ENCODE data around the gene HIBCH. TPM values are rescaled to one million over a fixed set of nuclear protein-coding genes. Genes with fewer than 3 reads are reported as not detected.
"Not testable (repeated sequence)": the region's sequence is repeated elsewhere in the genome, so short reads cannot be mapped to it uniquely, and the experiment has no call there.

HIBCH gene
- total RNA-seq, 2 donors from 2014 or later, result 31.4 to 34.4 TPM

DNA sequence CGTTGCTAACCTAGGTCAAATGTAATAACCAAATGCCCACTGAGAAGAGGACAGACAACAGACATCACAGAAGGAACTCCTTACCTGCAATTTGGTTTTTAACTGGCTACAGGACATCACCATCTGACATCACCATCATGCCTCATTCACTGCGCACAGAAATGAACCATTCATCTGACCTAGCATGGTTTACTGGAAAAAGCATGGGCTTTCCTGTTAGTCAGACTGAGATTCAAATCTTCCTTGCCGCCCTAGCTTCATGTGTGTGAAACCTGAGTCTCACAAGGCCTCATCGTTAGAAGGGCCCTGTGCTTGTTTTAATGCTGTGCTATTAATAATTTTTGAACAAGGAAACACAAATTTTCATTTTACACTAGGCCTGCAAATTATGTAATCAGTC, 1.1 kb upstream of the HIBCH start:
- ATAC-seq (ENCODE audit: insufficient number of reproducible peaks, low FRiP score, low read depth) (no peak), DNase-seq (ENCODE audit: low spot score) (no peak)
- Histone ChIP-seq H3K36me3 (no peaks in the 10 kb centered on the region), H3K27ac (peak overlapping the region; percentile 75 to 78), H3K4me1 (ENCODE audit: control insufficient read depth in 1 of 2, low read depth in 2 of 2) (peaks cover 13 to 29% of the 10 kb centered on the region in 2 donors), H3K4me3 (no peak overlapping the region), H3K27me3 (replicated peaks; ENCODE audit: insufficient read depth) (no peaks in the 10 kb centered on the region), H3K9me3 (no peaks in the 10 kb centered on the region)
- TF ChIP-seq, protein P1, sequence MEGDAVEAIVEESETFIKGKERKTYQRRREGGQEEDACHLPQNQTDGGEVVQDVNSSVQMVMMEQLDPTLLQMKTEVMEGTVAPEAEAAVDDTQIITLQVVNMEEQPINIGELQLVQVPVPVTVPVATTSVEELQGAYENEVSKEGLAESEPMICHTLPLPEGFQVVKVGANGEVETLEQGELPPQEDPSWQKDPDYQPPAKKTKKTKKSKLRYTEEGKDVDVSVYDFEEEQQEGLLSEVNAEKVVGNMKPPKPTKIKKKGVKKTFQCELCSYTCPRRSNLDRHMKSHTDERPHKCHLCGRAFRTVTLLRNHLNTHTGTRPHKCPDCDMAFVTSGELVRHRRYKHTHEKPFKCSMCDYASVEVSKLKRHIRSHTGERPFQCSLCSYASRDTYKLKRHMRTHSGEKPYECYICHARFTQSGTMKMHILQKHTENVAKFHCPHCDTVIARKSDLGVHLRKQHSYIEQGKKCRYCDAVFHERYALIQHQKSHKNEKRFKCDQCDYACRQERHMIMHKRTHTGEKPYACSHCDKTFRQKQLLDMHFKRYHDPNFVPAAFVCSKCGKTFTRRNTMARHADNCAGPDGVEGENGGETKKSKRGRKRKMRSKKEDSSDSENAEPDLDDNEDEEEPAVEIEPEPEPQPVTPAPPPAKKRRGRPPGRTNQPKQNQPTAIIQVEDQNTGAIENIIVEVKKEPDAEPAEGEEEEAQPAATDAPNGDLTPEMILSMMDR (IDR thresholded peaks at IDR 0.05), result no peak

GRCh38 chr2:190318931-190319554, 583 bp downstream of the HIBCH start:
- no peaks in the 10 kb centered on the region for H3K36me3 ChIP-seq
- peaks cover 16 to 42% of the 10 kb centered on the region in 2 donors for H3K4me1 ChIP-seq (ENCODE audit: control insufficient read depth in 1 of 2, low read depth in 2 of 2)
- H3K9me3 ChIP-seq, result no peaks in the 10 kb centered on the region
- peak overlapping the region; percentile 72 for H3K4me3 ChIP-seq
- no peak for DNase-seq (ENCODE audit: low spot score)
- peak overlapping the region; percentile 75 to 83 for H3K27ac ChIP-seq
- ATAC-seq (ENCODE audit: insufficient number of reproducible peaks, low FRiP score, low read depth), result no peak
- TF ChIP-seq, protein P1 (IDR thresholded peaks at IDR 0.05), result no peak
- H3K27me3 ChIP-seq (replicated peaks; ENCODE audit: insufficient read depth), result no peaks in the 10 kb centered on the region

- TF ChIP-seq, protein P1 (IDR thresholded peaks at IDR 0.05), result no peak
- peak overlapping the region; percentile 75 to 83 for H3K27ac ChIP-seq
Observed at GRCh38 chr2:190318514-190318913, 1.1 kb downstream of the HIBCH start.

DNA sequence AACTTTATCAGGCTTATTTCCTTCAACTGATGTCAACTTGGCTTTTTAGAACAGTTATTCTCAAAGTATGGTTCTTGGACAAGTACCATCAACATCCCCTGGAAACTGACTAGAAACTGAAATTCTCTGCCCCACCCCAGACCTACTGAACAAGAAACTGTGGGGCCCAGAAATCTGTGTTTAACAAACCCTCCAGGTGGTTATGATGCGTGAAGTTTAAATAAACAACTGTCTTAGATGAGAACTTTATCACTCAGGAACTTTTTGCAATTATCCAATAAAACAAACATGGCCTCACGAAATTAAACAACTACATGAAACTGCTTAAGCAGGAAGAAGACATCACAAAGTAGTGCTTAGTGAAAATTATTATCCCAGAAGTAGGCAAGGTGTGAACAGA, 4.4 kb downstream of the HIBCH start:
- peak overlapping the region; percentile 70 to 75 for H3K27ac ChIP-seq
- H3K36me3 ChIP-seq, result no peaks in the 10 kb centered on the region
- ATAC-seq (ENCODE audit: insufficient number of reproducible peaks, low FRiP score, low read depth) (no peak), DNase-seq (ENCODE audit: low spot score) (no peak)
- TF ChIP-seq, protein P1 (IDR thresholded peaks at IDR 0.05), result no peak
- H3K4me1 ChIP-seq (ENCODE audit: control insufficient read depth in 1 of 2, low read depth in 2 of 2), result peaks cover 19 to 52% of the 10 kb centered on the region in 2 donors
- H3K9me3 ChIP-seq, result no peaks in the 10 kb centered on the region
- peak overlapping the region; percentile 44 for H3K4me3 ChIP-seq
- H3K27me3 ChIP-seq (replicated peaks; ENCODE audit: insufficient read depth), result no peaks in the 10 kb centered on the region

More at GRCh38 chr2:190318514-190318913, 1.1 kb downstream of the HIBCH start:
- no peaks in the 10 kb centered on the region for H3K27me3 ChIP-seq (replicated peaks; ENCODE audit: insufficient read depth)
- DNase-seq (ENCODE audit: low spot score), result no peak
- no peaks in the 10 kb centered on the region for H3K36me3 ChIP-seq
- H3K4me1 ChIP-seq (ENCODE audit: control insufficient read depth in 1 of 2, low read depth in 2 of 2), result peaks cover 19 to 46% of the 10 kb centered on the region in 2 donors
- peak overlapping the region; percentile 72 for H3K4me3 ChIP-seq
- ATAC-seq (ENCODE audit: insufficient number of reproducible peaks, low FRiP score, low read depth), result no peak
- H3K9me3 ChIP-seq, result no peaks in the 10 kb centered on the region

- no peak for DNase-seq (ENCODE audit: low spot score)
- no peak overlapping the region for H3K4me3 ChIP-seq
- no peaks in the 10 kb centered on the region for H3K9me3 ChIP-seq
- no peak for ATAC-seq (ENCODE audit: insufficient number of reproducible peaks, low FRiP score, low read depth)
- H3K27ac ChIP-seq, result no peak overlapping the region
- TF ChIP-seq, protein P1 (IDR thresholded peaks at IDR 0.05), result no peak
- peaks cover 8% of the 10 kb centered on the region for H3K36me3 ChIP-seq
- peaks cover 19 to 56% of the 10 kb centered on the region in 2 donors for H3K4me1 ChIP-seq (ENCODE audit: control insufficient read depth in 1 of 2, low read depth in 2 of 2)
- H3K27me3 ChIP-seq (replicated peaks; ENCODE audit: insufficient read depth), result no peaks in the 10 kb centered on the region
Observed at GRCh38 chr2:190313880-190314279, 5.7 kb downstream of the HIBCH start.

GRCh38 chr2:190312635-190313025, 7.0 kb downstream of the HIBCH start:
- ATAC-seq (ENCODE audit: insufficient number of reproducible peaks, low FRiP score, low read depth); H3K27me3 ChIP-seq (replicated peaks; ENCODE audit: insufficient read depth); H3K27ac ChIP-seq; H3K4me3 ChIP-seq; DNase-seq (ENCODE audit: low spot score); H3K36me3 ChIP-seq; H3K9me3 ChIP-seq: not testable (repeated sequence)
- H3K4me1 ChIP-seq (ENCODE audit: control insufficient read depth in 1 of 2, low read depth in 2 of 2), result peaks cover 19 to 46% of the 10 kb centered on the region in 2 donors

All from thoracic aorta (tissue), 2 donors.